Breast epithelium (tissue), 4 donors: ENCODE data around the gene SEL1L3. TPM values are rescaled to one million over a fixed set of nuclear protein-coding genes. Genes with fewer than 3 reads are reported as not detected.

ENCODE experiments used
- DNase-seq, 2 donors: peaks; one replicate each; pipeline ENCODE4 v3.0.0-alpha.2; 2019; ENCODE audit warnings: low spot score in 2 of 2
- H3K27ac ChIP-seq, 2 donors: fragments of 200-600 bp; sonication (generic) in 1 of 2; one replicate each; pipeline ENCODE4 v1.5.1; 2016 to 2019; ENCODE audit warnings: mild to moderate bottlenecking in 1 of 2
- H3K27me3 ChIP-seq, 2 donors: fragments of 200-600 bp; sonication (generic) in 1 of 2; one replicate each; pipeline versions ENCODE4 v1.5.1 to v1.6.0; 2017 to 2019; ENCODE audit warnings: control low read depth in 1 of 2, mild to moderate bottlenecking in 1 of 2
- H3K36me3 ChIP-seq: fragments of 200-600 bp; one replicate; pipeline ENCODE4 v1.5.1; 2019
- H3K4me1 ChIP-seq, 2 donors: fragments of 200-600 bp; sonication (generic); one replicate each; pipeline ENCODE4 v1.5.1; 2016 to 2019; ENCODE audit warnings: control low read depth in 1 of 2
- H3K4me3 ChIP-seq, 3 donors: fragments of 200-600 bp; sonication (generic); 1 replicate in 2 of 3; 2 replicates in 1 of 3; pipeline ENCODE4 v1.5.1; 2016 to 2019; ENCODE audit warnings: mild to moderate bottlenecking in 3 of 3, moderate library complexity in 2 of 3
- H3K9me3 ChIP-seq, 2 donors: fragments of 200-600 bp; sonication (generic) in 1 of 2; one replicate each; pipeline ENCODE4 v1.5.1; 2016 to 2019; ENCODE audit warnings: control low read depth in 1 of 2
- CTCF ChIP-seq, 3 donors: fragments of 450-650 bp; IDR thresholded peaks; one replicate each; pipeline ENCODE4 v1.5.1; 2016 to 2017; ENCODE audit warnings: antibody characterized with exemption in 3 of 3, mild to moderate bottlenecking in 3 of 3, moderate library complexity in 3 of 3
- POLR2A ChIP-seq: fragments of 450-650 bp; IDR thresholded peaks from one replicate; pipeline ENCODE4 v1.6.1; 2016; ENCODE audit warnings: antibody characterized with exemption, mild to moderate bottlenecking, moderate library complexity
- POLR2AphosphoS5 ChIP-seq, 3 donors: sonication (generic); formaldehyde crosslinking; IDR thresholded peaks; one replicate each; pipeline ENCODE4 v1.6.1; 2017; ENCODE audit warnings: antibody characterized with exemption in 3 of 3
- intact Hi-C: fragments of 100-400 bp; cut with DNase I; formaldehyde crosslinking; loops from one replicate; pipeline ENCODE4 v1.15.1; 2023; ENCODE audit warnings: low total_unique reads
- total RNA-seq, 3 donors: library from RNA; depleted of rRNA; stranded (reverse); fragments of >200 nt; gene quantifications; one replicate each; pipeline ENCODE4 v1.1.0, GENCODE V29; 2016

Gene SEL1L3
- total RNA-seq, 3 donors from 2014 or later: 10.7 to 15.5 (median 14.7) TPM

GRCh38 chr4:25842229-25842845, 20.5 kb downstream of the SEL1L3 start:
- Histone ChIP-seq H3K27ac (no peak overlapping the region), H3K4me3 (no peak overlapping the region), H3K4me1 (no peaks in the 10 kb centered on the region), H3K9me3 (no peaks in the 10 kb centered on the region), H3K27me3 (no peaks in the 10 kb centered on the region), H3K36me3 (no peaks in the 10 kb centered on the region)
- no peak for DNase-seq
- TF ChIP-seq CTCF (IDR thresholded peaks at IDR 0.05) (no peak), POLR2AphosphoS5 (IDR thresholded peaks at IDR 0.05) (no peak), POLR2A (no peak)
- intact Hi-C loops: no loop called here

- no peaks in the 10 kb centered on the region for H3K36me3 ChIP-seq
- no peak for TF ChIP-seq CTCF (IDR thresholded peaks at IDR 0.05)
- H3K4me3 ChIP-seq: no peak overlapping the region
- no peaks in the 10 kb centered on the region for H3K4me1 ChIP-seq
- intact Hi-C loops: no loop called here
- DNase-seq: no peak
- H3K27me3 ChIP-seq: no peaks in the 10 kb centered on the region
- no peaks in the 10 kb centered on the region for H3K9me3 ChIP-seq
- H3K27ac ChIP-seq: no peak overlapping the region
Measured at GRCh38 chr4:25839687-25840086, 23.1 kb downstream of the SEL1L3 start.

GRCh38 chr4:25839233-25839632, 23.6 kb downstream of the SEL1L3 start:
- Histone ChIP-seq H3K4me3 (no peak overlapping the region), H3K27ac (no peak overlapping the region), H3K9me3 (no peaks in the 10 kb centered on the region), H3K27me3 (no peaks in the 10 kb centered on the region), H3K36me3 (no peaks in the 10 kb centered on the region), H3K4me1 (no peaks in the 10 kb centered on the region)
- DNase-seq: no peak
- TF ChIP-seq POLR2AphosphoS5 (IDR thresholded peaks at IDR 0.05) (no peak), CTCF (IDR thresholded peaks at IDR 0.05) (no peak), POLR2A (no peak)
- intact Hi-C loops: no loop called here

GRCh38 chr4:25838526-25838925, 24.3 kb downstream of the SEL1L3 start:
- DNase-seq: no peak
- H3K27ac ChIP-seq: no peak overlapping the region
- intact Hi-C loops: no loop called here
- H3K9me3 ChIP-seq: no peaks in the 10 kb centered on the region
- no peaks in the 10 kb centered on the region for H3K4me1 ChIP-seq
- no peaks in the 10 kb centered on the region for H3K36me3 ChIP-seq
- H3K27me3 ChIP-seq: no peaks in the 10 kb centered on the region
- H3K4me3 ChIP-seq: no peak overlapping the region
- TF ChIP-seq POLR2AphosphoS5 (IDR thresholded peaks at IDR 0.05): no peak
- no peak for TF ChIP-seq POLR2A
- no peak for TF ChIP-seq CTCF (IDR thresholded peaks at IDR 0.05)

- Histone ChIP-seq H3K36me3 (no peaks in the 10 kb centered on the region), H3K27me3 (no peaks in the 10 kb centered on the region), H3K9me3 (no peaks in the 10 kb centered on the region), H3K4me3 (no peak overlapping the region), H3K27ac (no peak overlapping the region), H3K4me1 (no peaks in the 10 kb centered on the region)
- no peak for DNase-seq
- intact Hi-C loops: no loop called here
- no peak for TF ChIP-seq CTCF (IDR thresholded peaks at IDR 0.05)
- TF ChIP-seq POLR2A: no peak
- TF ChIP-seq POLR2AphosphoS5 (IDR thresholded peaks at IDR 0.05): no peak
Measured at GRCh38 chr4:25837107-25837506, 25.7 kb downstream of the SEL1L3 start.
